GM12878 (cell line): ENCODE results near the gene SSTR1.

Source experiments
- CBX3 ChIP-seq: fragments of 200-600 bp; sonication (generic); IDR thresholded peaks from 2 replicates; pipeline ENCODE4 v1.6.1; 2016; ENCODE audit warnings: low read depth, borderline replicate concordance
- CTCF ChIP-seq, 3 experiments: IDR thresholded peaks in 2 of 3; conservative IDR thresholded peaks in 1 of 3; 2 replicates each; pipeline ENCODE4 v1.5.1; 2011; ENCODE audit warnings: low read depth in 3 of 3, low read length in 3 of 3, mild to moderate bottlenecking in 3 of 3, control low read depth in 2 of 3, moderate library complexity in 2 of 3, inconsistent platforms in 1 of 3, mixed read lengths in 1 of 3; ENCODE audit not compliant: control insufficient read depth in 2 of 3, insufficient read depth in 1 of 3; ENCODE audit errors: extremely low read depth in 1 of 3
- EED ChIP-seq: sonication (generic); IDR thresholded peaks from 2 replicates; pipeline ENCODE4 v1.6.1; 2016; ENCODE audit warnings: antibody characterized with exemption, low read depth
- EZH2 ChIP-seq: IDR thresholded peaks from 2 replicates; pipeline ENCODE4 v1.6.1; 2012; ENCODE audit warnings: low read depth, mild to moderate bottlenecking, control low read depth, inconsistent platforms, low read length, borderline replicate concordance; ENCODE audit not compliant: control insufficient read depth
- NFYB ChIP-seq: IDR thresholded peaks from 2 replicates; pipeline ENCODE4 v1.6.1; 2011; ENCODE audit warnings: low read depth, mild to moderate bottlenecking, low read length, improper control_type of control experiment, moderate library complexity; ENCODE audit not compliant: insufficient read depth
- POLR2A ChIP-seq: IDR thresholded peaks from 2 replicates; pipeline ENCODE4 v1.6.1; 2011; ENCODE audit warnings: low read depth, mild to moderate bottlenecking, low read length
- POLR2AphosphoS2 ChIP-seq: IDR thresholded peaks from 2 replicates; pipeline ENCODE4 v1.6.1; 2011; ENCODE audit warnings: low read depth, mild to moderate bottlenecking, low read length, improper control_type of control experiment, moderate library complexity
- POLR2AphosphoS5 ChIP-seq: IDR thresholded peaks from 2 replicates; pipeline ENCODE4 v1.6.1; 2011; ENCODE audit warnings: mild to moderate bottlenecking, low read length, inconsistent platforms
- RBBP5 ChIP-seq: fragments of 200-600 bp; sonication (generic); conservative IDR thresholded peaks from 2 replicates; pipeline ENCODE4 v1.6.1; 2016
- RFX5 ChIP-seq: IDR thresholded peaks from 2 replicates; pipeline ENCODE4 v1.6.1; 2011; ENCODE audit warnings: low read depth, low read length, improper control_type of control experiment
- SMC3 ChIP-seq: IDR thresholded peaks from 2 replicates; pipeline ENCODE4 v1.6.1; 2011; ENCODE audit warnings: low read length, improper control_type of control experiment, borderline replicate concordance
- SP1 ChIP-seq: IDR thresholded peaks from one replicate; pipeline ENCODE4 v1.6.1; 2011; ENCODE audit warnings: low read depth, low read length
- TCF12 ChIP-seq: IDR thresholded peaks from 2 replicates; pipeline ENCODE4 v1.6.1; 2011; ENCODE audit warnings: low read depth, mild to moderate bottlenecking, low read length
- TCF7 ChIP-seq: IDR thresholded peaks from 2 replicates; pipeline ENCODE4 v1.6.1; 2014; ENCODE audit warnings: antibody characterized with exemption, borderline replicate concordance

GRCh38 chr14:38203929-38204718 lies 3.6 kb upstream of the SSTR1 start:
- TF ChIP-seq NFYB (no peak), TCF7 (no peak), CTCF (IDR thresholded peaks at IDR 0.05 in 2 of 3, conservative IDR thresholded peaks at IDR 0.05 in 1 of 3; ENCODE audit: control insufficient read depth in 2 of 3, extremely low read depth in 1 of 3, insufficient read depth in 1 of 3, low read depth in 3 of 3, low read length in 3 of 3) (no peak), RBBP5 (no peak), SP1 (no peak), CBX3 (no peak), EED (no peak), POLR2AphosphoS5 (no peak), RFX5 (no peak), POLR2A (no peak), SMC3 (no peak), POLR2AphosphoS2 (no peak), EZH2 (no peak), TCF12 (no peak)
